GM06990 (cell line): ENCODE results near the gene VSTM4.

Experiments
- DNase-seq: peaks from one replicate; pipeline ENCODE4 v3.0.0-alpha.2; 2011; ENCODE audit not compliant: insufficient read length; ENCODE audit errors: extremely low read depth
- H3K27me3 ChIP-seq: replicated peaks from 2 replicates; pipeline ENCODE4 v1.6.0; 2011; ENCODE audit warnings: low read length; ENCODE audit not compliant: control insufficient read depth, insufficient read depth
- H3K36me3 ChIP-seq: 2 replicates; pipeline ENCODE4 v1.5.1; 2011; ENCODE audit warnings: low read length; ENCODE audit not compliant: control insufficient read depth, insufficient read depth
- H3K4me3 ChIP-seq: replicated peaks from 2 replicates; pipeline ENCODE4 v1.5.1; 2011; ENCODE audit warnings: low read depth, mild to moderate bottlenecking, control low read depth, low read length
- CTCF ChIP-seq: IDR thresholded peaks from 2 replicates; pipeline ENCODE4 v1.5.1; 2011; ENCODE audit warnings: low read length, control low read depth, mild to moderate bottlenecking, inconsistent platforms; ENCODE audit not compliant: insufficient read depth, poor library complexity, severe bottlenecking

Gene VSTM4

GRCh38 chr10:49109669-49110340 lies 5.5 kb downstream of the VSTM4 start:
- Histone ChIP-seq H3K4me3 (no peak overlapping the region), H3K36me3 (no peaks in the 10 kb centered on the region), H3K27me3 (no peaks in the 10 kb centered on the region; the same call in 1 of the 2 replicates)
- no peak for DNase-seq
- no peak for TF ChIP-seq CTCF

GRCh38 chr10:49108656-49109055 lies 6.7 kb downstream of the VSTM4 start:
- no peaks in the 10 kb centered on the region; the same call in 1 of the 2 replicates for H3K27me3 ChIP-seq
- no peak for TF ChIP-seq CTCF
- DNase-seq, result no peak

GRCh38 chr10:49107887-49108267 lies 7.4 kb downstream of the VSTM4 start:
- H3K27me3 ChIP-seq, result no peaks in the 10 kb centered on the region; the same call in 1 of the 2 replicates
- no peak for DNase-seq
- no peaks in the 10 kb centered on the region for H3K36me3 ChIP-seq
- no peak for TF ChIP-seq CTCF
- no peak overlapping the region for H3K4me3 ChIP-seq

More at GRCh38 chr10:49108656-49109055, 6.7 kb downstream of the VSTM4 start:
- H3K4me3 ChIP-seq, result no peak overlapping the region
- no peaks in the 10 kb centered on the region for H3K36me3 ChIP-seq

- TF ChIP-seq CTCF, result no peak
- no peak for DNase-seq
- Histone ChIP-seq H3K36me3 (no peaks in the 10 kb centered on the region), H3K27me3 (no peaks in the 10 kb centered on the region; the same call in 1 of the 2 replicates), H3K4me3 (no peak overlapping the region)
These were observed 8.0 kb downstream of the VSTM4 start for GRCh38 chr10:49107111-49107886.

- no peaks in the 10 kb centered on the region for H3K36me3 ChIP-seq
- H3K4me3 ChIP-seq, result no peak overlapping the region
- no peak for DNase-seq
- TF ChIP-seq CTCF, result no peak
- no peaks in the 10 kb centered on the region; the same call in 1 of the 2 replicates for H3K27me3 ChIP-seq
These were observed 8.9 kb downstream of the VSTM4 start for GRCh38 chr10:49106451-49106850.
